IPS DF 4.7 (cell line): Measurements from ENCODE around the gene GPX5.
"Not testable (repeated sequence)": the region's sequence is repeated elsewhere in the genome, so short reads cannot be mapped to it uniquely, and the experiment has no call there.

Source experiments
- DNase-seq: peaks from one replicate; pipeline ENCODE4 v3.0.0-alpha.2; 2013; ENCODE audit warnings: low spot score; ENCODE audit errors: extremely low read depth

Gene GPX5

GRCh38 chr6:28512387-28512786 is 13.3 kb upstream of the GPX5 start:
- DNase-seq, result not testable (repeated sequence)

- DNase-seq, result no peak
These were observed 10.0 kb upstream of the GPX5 start, which contains the start of gene GPX6 for GRCh38 chr6:28515676-28516075. Gene GPX6, minus strand, starts transcription at chr6:28515793. Its CDS starts 50 bp downstream, at chr6:28515743.

- no peak for DNase-seq
These were observed 7.7 kb upstream of the GPX5 start for GRCh38 chr6:28517964-28518363.

- no peak for DNase-seq
These were observed 3.0 kb upstream of the GPX5 start for GRCh38 chr6:28522594-28523240.

GRCh38 chr6:28523241-28523622 is 2.4 kb upstream of the GPX5 start:
- DNase-seq, result no peak

- no peak for DNase-seq
These were observed 5.1 kb downstream of the GPX5 start for GRCh38 chr6:28530777-28531176.

GRCh38 chr6:28531479-28532128 is 5.9 kb downstream of the GPX5 start:
- no peak for DNase-seq

GRCh38 chr6:28534306-28534705 is 8.6 kb downstream of the GPX5 start:
- DNase-seq, result no peak

GRCh38 chr6:28534875-28535274 is 9.2 kb downstream of the GPX5 start:
- no peak for DNase-seq

GRCh38 chr6:28537065-28537464 is 11.4 kb downstream of the GPX5 start:
- no peak for DNase-seq

GRCh38 chr6:28537509-28538140 is 11.9 kb downstream of the GPX5 start:
- no peak for DNase-seq

- no peak for DNase-seq
These were observed 16.3 kb downstream of the GPX5 start for GRCh38 chr6:28541996-28542395.

GRCh38 chr6:28542440-28543296 is 17.0 kb downstream of the GPX5 start:
- peak; percentile 96 for DNase-seq

- no peak for DNase-seq
These were observed 18.2 kb downstream of the GPX5 start for GRCh38 chr6:28543651-28544610.

- DNase-seq, result no peak
These were observed 20.3 kb downstream of the GPX5 start for GRCh38 chr6:28545955-28546354.

- not testable (repeated sequence) for DNase-seq
These were observed 21.3 kb downstream of the GPX5 start for GRCh38 chr6:28547003-28547402.

- DNase-seq, result no peak
These were observed 26.4 kb downstream of the GPX5 start for GRCh38 chr6:28551891-28552666.

GRCh38 chr6:28553384-28553985 is 27.8 kb downstream of the GPX5 start:
- DNase-seq, result no peak
